SK-N-SH treated with all-trans-retinoic acid at 6 μM for 48 hours (cell line): Measurements from ENCODE around the gene COG3.

Experiments used
- RARB ChIP-seq: fragments of 250-450 bp; sonication (Bioruptor Pico); IDR thresholded peaks from 2 replicates; pipeline ENCODE4 v1.8.0; 2021; ENCODE audit warnings: mild to moderate bottlenecking, moderate library complexity
- ZFP30 ChIP-seq: fragments of 450-650 bp; formaldehyde crosslinking; IDR thresholded peaks from 2 replicates; pipeline ENCODE4 v1.5.0; 2022; ENCODE audit warnings: mild to moderate bottlenecking, moderate library complexity

- no peak for TF ChIP-seq ZFP30 (CRISPR knock-in tag)
- TF ChIP-seq RARB (CRISPR knock-in tag) = no peak
Observed at GRCh38 chr13:45512098-45512496, 47.4 kb downstream of the COG3 start.
